HG03442 (cell line): ENCODE results near the gene FOLR3.
A peak's percentile ranks its signal among the peaks of the same experiment; 100 is the strongest.
"Not testable (repeated sequence)": the region's sequence is repeated elsewhere in the genome, so short reads cannot be mapped to it uniquely, and the experiment has no call there.

Experiments
- ATAC-seq: cut with Tn5 transposase; IDR thresholded peaks from one replicate; pipeline ENCODE4 v1.9.1; 2021; ENCODE audit warnings: mild to moderate bottlenecking, moderate library complexity; ENCODE audit not compliant: unreplicated experiment

FOLR3 gene

GRCh38 chr11:72135473-72135872 lies at the start of gene FOLR3:
FOLR3 (plus strand) TSS chr11:72135725; CDS start chr11:72135953, 228 bp downstream.
- not testable (repeated sequence) for ATAC-seq

- no peak for ATAC-seq
These were observed 47.3 kb upstream of the FOLR3 start for GRCh38 chr11:72088076-72088808.

GRCh38 chr11:72091292-72091691 lies 44.2 kb upstream of the FOLR3 start:
- ATAC-seq, result no peak

- no peak for ATAC-seq
These were observed 36.8 kb upstream of the FOLR3 start for GRCh38 chr11:72098741-72099140.

GRCh38 chr11:72100009-72100408 lies 35.5 kb upstream of the FOLR3 start:
- ATAC-seq, result no peak

- no peak for ATAC-seq
These were observed 35.1 kb upstream of the FOLR3 start for GRCh38 chr11:72100462-72100861.

GRCh38 chr11:72102162-72102561 lies 33.4 kb upstream of the FOLR3 start:
- no peak for ATAC-seq

- ATAC-seq, result no peak
These were observed 32.9 kb upstream of the FOLR3 start for GRCh38 chr11:72102631-72102945.

- ATAC-seq, result peak; percentile 82
These were observed 32.4 kb upstream of the FOLR3 start, which contains the start of gene LAMTOR1 for GRCh38 chr11:72102946-72103753. LAMTOR1 (minus strand) TSS chr11:72103297; CDS start chr11:72103224, 73 bp downstream.

GRCh38 chr11:72103754-72104167 lies 31.8 kb upstream of the FOLR3 start:
- no peak for ATAC-seq

GRCh38 chr11:72105888-72106287 lies 29.6 kb upstream of the FOLR3 start, which contains the start of gene TOMT:
TOMT (plus strand) TSS chr11:72105924; CDS start chr11:72105952, 28 bp downstream.
- ATAC-seq, result no peak

- ATAC-seq, result no peak
These were observed 24.0 kb upstream of the FOLR3 start for GRCh38 chr11:72111300-72112142.

GRCh38 chr11:72112143-72112977 lies 23.2 kb upstream of the FOLR3 start, which contains the start of gene ANAPC15:
ANAPC15 (minus strand) TSS chr11:72112695; CDS start chr11:72111276, 1,419 bp downstream.
- peak; percentile 87 for ATAC-seq

- ATAC-seq, result no peak
These were observed 22.3 kb upstream of the FOLR3 start for GRCh38 chr11:72112978-72113808.

GRCh38 chr11:72114570-72114969 lies 21.0 kb upstream of the FOLR3 start:
- no peak for ATAC-seq

- ATAC-seq, result no peak
These were observed 19.3 kb upstream of the FOLR3 start for GRCh38 chr11:72116019-72116755.

- ATAC-seq, result no peak
These were observed 16.3 kb upstream of the FOLR3 start for GRCh38 chr11:72119198-72119597.

- ATAC-seq, result no peak
These were observed 14.6 kb upstream of the FOLR3 start for GRCh38 chr11:72120930-72121329.

- ATAC-seq, result no peak
These were observed 12.9 kb upstream of the FOLR3 start for GRCh38 chr11:72122607-72123006.
